Activated CD4-positive, alpha-beta T cell treated with anti-CD3 and anti-CD28 coated beads, Interleukin-2, amount 50 U/mL, for 24 hours (primary cell): Measurements from ENCODE around the gene CSE1L.
"Not testable (repeated sequence)": the region's sequence is repeated elsewhere in the genome, so short reads cannot be mapped to it uniquely, and the experiment has no call there.

ENCODE experiments used
- DNase-seq, 2 donors: peaks; one replicate each; pipeline ENCODE4 v3.0.0-alpha.2; 2020; ENCODE audit warnings: low read depth in 1 of 2, low spot score in 1 of 2

CSE1L gene

DNA sequence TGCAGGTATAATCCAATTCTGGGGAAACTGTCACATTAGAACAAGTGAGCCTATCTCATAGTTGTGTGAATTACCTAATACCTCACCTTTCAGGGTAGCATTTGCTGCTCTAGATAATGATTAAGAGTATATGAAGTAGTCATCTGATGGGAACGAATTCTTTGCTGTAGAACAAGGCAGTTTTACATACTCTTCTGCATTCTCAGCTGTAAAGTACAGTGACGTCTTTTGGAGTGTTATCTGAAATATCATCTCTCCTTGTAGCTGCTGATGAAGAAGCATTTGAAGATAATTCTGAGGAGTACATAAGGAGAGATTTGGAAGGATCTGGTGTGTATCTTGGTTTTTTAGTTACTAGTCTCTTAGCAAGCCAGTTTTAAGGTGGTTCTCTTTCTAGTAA, 28.4 kb downstream of the CSE1L start:
- DNase-seq = no peak

GRCh38 chr20:49078310-49078709, 32.2 kb downstream of the CSE1L start:
- no peak for DNase-seq

DNA sequence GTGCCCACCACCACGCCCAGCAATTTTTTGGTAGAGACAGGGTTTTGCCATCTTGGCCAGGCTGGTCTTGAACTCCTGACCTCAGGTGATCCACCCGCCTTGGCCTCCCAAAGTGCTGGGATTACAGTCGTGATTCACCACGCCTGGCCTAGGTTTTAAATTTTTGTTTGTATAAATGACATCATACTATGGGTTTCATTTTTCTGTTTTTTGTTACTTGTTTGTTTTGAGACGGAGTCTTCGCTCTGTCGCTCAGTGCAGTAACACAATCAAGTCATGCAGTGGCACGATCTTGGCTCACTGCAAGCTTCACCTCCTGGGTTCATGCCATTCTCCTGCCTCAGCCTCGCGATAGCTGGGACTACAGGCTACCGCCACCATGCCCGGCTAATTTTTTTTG, 36.2 kb downstream of the CSE1L start:
- DNase-seq = not testable (repeated sequence)

GRCh38 chr20:49091104-49091503, 45.0 kb downstream of the CSE1L start:
- DNase-seq = no peak

DNA sequence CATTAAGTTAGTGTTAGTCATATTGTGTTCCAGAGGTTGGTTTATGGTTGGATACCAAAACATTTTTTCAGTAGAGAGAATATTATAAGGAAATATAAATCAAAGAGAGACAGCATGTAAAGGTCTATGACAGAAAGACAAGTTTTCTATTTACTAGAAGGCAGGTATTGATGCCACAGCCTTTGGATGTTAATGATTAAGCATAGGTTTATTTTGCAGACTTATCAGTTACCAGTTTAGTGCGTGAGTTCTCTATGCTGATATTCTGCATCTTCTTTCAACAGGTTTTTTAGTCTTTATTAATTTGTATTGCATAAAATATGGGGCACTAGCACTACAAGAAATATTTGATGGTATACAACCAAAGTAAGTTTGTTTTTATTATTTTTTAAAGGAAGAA, 45.6 kb downstream of the CSE1L start:
- DNase-seq = no peak

DNA sequence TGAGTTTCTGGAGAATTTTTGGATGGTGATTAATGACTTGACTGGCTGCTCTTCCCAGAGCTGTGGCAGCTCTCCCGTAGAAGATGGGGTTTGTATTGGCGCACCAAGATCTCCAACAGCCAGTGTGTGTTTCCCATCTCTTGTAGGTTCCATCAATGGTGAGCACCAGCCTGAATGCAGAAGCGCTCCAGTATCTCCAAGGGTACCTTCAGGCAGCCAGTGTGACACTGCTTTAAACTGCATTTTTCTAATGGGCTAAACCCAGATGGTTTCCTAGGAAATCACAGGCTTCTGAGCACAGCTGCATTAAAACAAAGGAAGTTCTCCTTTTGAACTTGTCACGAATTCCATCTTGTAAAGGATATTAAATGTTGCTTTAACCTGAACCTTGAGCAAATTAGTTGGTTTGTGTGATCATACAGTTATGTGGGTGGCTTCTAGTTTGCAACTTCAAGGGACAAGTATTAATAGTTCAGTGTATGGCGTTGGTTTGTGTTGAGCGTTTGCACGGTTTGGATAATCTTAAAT, 50.2 kb downstream of the CSE1L start:
- DNase-seq = no peak

DNA sequence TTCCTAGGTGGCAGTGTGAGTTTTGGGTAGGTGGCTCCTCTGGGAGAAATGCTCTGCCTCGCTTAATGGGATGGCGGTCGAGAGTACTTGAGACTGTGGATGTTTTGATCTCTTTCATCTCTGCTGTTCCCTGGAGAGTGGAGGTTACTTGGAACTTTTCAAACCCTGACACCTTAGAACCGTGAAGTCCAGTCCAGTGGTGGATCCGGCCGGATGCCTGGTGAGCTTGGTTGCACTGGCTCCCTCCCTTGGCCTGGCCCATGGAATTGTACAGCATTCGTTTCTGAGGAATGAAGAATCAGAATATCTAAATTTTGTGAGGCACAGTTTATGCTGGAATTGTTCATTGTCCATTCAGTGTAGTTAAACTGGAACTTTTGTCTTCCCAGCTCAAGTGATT, 51.0 kb downstream of the CSE1L start:
- DNase-seq = no peak

DNA sequence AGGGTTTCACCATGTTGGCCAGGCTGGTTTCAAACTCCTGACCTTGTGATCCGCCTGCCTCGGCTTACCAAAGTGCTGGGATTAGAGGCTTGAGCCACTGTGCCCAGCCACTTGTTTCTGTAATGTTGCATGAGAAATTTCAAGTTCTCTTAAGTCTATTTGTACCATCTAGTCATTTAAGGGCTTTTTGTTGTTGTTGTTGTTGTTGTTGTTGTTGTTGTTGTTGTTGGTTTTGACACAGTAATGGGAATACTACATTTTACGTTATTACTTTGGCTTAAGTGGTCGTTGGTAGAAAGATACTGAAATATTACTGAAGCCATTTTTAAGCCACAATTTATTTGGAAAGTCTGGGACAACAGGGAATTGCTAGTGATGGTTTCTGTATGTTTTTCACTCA, 52.0 kb downstream of the CSE1L start:
- DNase-seq = no peak

GRCh38 chr20:49099011-49099410, 52.9 kb downstream of the CSE1L start:
- no peak for DNase-seq

DNA sequence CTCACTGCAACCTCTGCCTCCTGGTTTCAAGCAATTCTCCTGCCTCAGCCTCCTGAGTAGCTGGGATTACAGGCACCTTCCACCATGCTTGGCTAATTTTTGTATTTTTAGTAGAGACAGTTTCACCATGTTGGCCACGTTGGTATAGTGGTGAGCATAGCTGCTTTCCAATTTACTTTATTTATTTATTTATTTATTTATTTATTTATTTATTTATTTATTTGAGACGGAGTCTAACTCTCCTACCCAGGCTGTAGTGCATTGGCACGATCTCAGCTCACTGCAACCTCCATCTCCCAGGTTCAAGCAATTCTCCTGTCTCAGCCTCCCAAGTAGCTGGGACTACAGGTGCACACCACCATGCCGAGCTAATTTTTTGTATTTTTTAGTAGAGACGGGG, 54.2 kb downstream of the CSE1L start:
- not testable (repeated sequence) for DNase-seq

GRCh38 chr20:49100972-49101371, 54.9 kb downstream of the CSE1L start:
- no peak for DNase-seq

- DNase-seq = no peak
Observed at GRCh38 chr20:49103019-49103418, 56.9 kb downstream of the CSE1L start.

DNA sequence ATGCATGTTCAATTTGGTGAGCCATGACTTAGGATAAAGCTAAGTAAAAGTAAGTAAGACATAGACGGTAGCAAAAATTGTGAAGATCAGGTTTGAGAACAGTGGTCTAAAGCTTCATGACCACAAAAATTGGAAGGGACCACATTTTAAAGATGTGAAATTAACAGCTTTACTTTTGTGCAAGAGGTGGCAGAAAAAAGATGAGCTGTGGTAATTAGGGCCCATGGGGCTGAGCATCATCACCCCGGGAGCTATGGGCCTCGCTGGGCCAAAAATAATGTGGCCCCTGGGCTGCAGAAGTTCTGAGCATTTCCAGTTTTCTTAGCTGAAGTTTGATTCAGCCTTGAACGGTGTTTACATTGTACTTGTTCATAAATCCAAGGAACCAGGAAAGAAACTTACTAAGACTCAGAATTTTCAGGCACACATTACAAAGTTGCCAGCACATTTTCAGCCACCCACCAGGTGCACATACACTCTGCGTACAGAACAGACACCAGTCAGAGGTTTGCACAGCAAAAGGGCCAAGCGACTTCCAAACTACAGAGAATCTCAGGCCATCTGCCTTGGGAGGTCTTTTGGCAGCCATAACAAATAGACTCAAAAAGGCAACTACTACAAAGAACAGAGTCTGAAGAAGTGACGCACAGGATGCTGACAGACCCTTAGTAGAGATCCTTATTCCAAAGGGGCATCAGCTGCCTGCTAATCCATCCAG, 57.7 kb downstream of the CSE1L start:
- DNase-seq = no peak

DNA sequence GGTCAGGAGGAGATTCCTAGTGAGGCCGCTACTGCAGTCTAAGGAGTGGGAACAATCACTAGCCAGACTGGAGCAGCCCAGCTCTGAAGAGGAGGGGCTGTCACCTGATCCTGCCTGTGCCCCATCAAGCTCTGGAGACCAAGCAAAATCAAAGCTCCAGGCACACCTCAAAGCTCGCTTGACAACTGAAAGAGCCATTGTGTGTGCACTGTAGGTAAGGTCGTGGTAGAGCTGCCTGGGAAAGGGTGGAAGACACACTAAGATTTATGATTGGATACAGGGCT, 58.2 kb downstream of the CSE1L start:
- DNase-seq = no peak

- not testable (repeated sequence) for DNase-seq
Observed at GRCh38 chr20:49104979-49105547, 59.0 kb downstream of the CSE1L start.

- DNase-seq = no peak
Observed at GRCh38 chr20:49106328-49106727, 60.2 kb downstream of the CSE1L start.

- no peak for DNase-seq
Observed at GRCh38 chr20:49110767-49111694, 64.9 kb downstream of the CSE1L start.

- DNase-seq = no peak
Observed at GRCh38 chr20:49112596-49113274, 66.6 kb downstream of the CSE1L start.

GRCh38 chr20:49115564-49115963, 69.5 kb downstream of the CSE1L start:
- DNase-seq = no peak

GRCh38 chr20:49118307-49118706, 72.2 kb downstream of the CSE1L start:
- no peak for DNase-seq

- no peak for DNase-seq
Observed at GRCh38 chr20:49119988-49120387, 73.9 kb downstream of the CSE1L start.
